ENCODE measurements around the gene NAT10.

The NAT10 gene

GRCh38 chr11:34146411-34146810 is 41.0 kb downstream of the NAT10 start:
- no peak for ATAC-seq
- TF ChIP-seq TCF4 (CRISPR knock-in tag; IDR thresholded peaks at IDR 0.05; ENCODE audit: borderline replicate concordance) (no peak), ZC3H10 (CRISPR knock-in tag; IDR thresholded peaks at IDR 0.05) (no peak), ZFP30 (CRISPR knock-in tag; IDR thresholded peaks at IDR 0.05) (no peak), TOX (CRISPR knock-in tag; IDR thresholded peaks at IDR 0.05; ENCODE audit: borderline replicate concordance) (no peak), CREB5 (CRISPR knock-in tag; IDR thresholded peaks at IDR 0.05; ENCODE audit: low read depth) (no peak), CSRNP3 (CRISPR knock-in tag; IDR thresholded peaks at IDR 0.05) (no peak), GLIS3 (CRISPR knock-in tag; IDR thresholded peaks at IDR 0.05) (no peak), POU6F1 (CRISPR knock-in tag; IDR thresholded peaks at IDR 0.05; ENCODE audit: borderline replicate concordance, low read depth) (no peak), BACH2 (CRISPR knock-in tag; IDR thresholded peaks at IDR 0.05; ENCODE audit: borderline replicate concordance) (no peak), ARNTL (CRISPR knock-in tag; IDR thresholded peaks at IDR 0.05; ENCODE audit: borderline replicate concordance, low read depth) (no peak)

- no peak for TF ChIP-seq CSRNP3 (CRISPR knock-in tag; IDR thresholded peaks at IDR 0.05)
- no peak for TF ChIP-seq PPARA (CRISPR knock-in tag; IDR thresholded peaks at IDR 0.05; ENCODE audit: borderline replicate concordance)
- TF ChIP-seq OSR1 (CRISPR knock-in tag; IDR thresholded peaks at IDR 0.05): no peak
- TF ChIP-seq CSDC2 (CRISPR knock-in tag; IDR thresholded peaks at IDR 0.05): no peak
- TF ChIP-seq ZFP3 (CRISPR knock-in tag; IDR thresholded peaks at IDR 0.05): no peak
- no peak for TF ChIP-seq ISL1 (CRISPR knock-in tag; IDR thresholded peaks at IDR 0.05)
- TF ChIP-seq ZFP30 (CRISPR knock-in tag; IDR thresholded peaks at IDR 0.05): no peak
- no peak for TF ChIP-seq ESRRG (CRISPR knock-in tag; IDR thresholded peaks at IDR 0.05)
- TF ChIP-seq GLIS3 (CRISPR knock-in tag; IDR thresholded peaks at IDR 0.05): no peak
- TF ChIP-seq RARB (CRISPR knock-in tag; IDR thresholded peaks at IDR 0.05): no peak
- no peak for TF ChIP-seq BACH2 (CRISPR knock-in tag; IDR thresholded peaks at IDR 0.05; ENCODE audit: borderline replicate concordance)
- TF ChIP-seq ARNTL (CRISPR knock-in tag; IDR thresholded peaks at IDR 0.05; ENCODE audit: borderline replicate concordance, low read depth): no peak
- TF ChIP-seq ZNF565 (CRISPR knock-in tag; conservative IDR thresholded peaks at IDR 0.05; ENCODE audit: low read depth): no peak
- no peak for TF ChIP-seq ZNF70 (CRISPR knock-in tag; IDR thresholded peaks at IDR 0.05)
- no peak for TF ChIP-seq ZC3H10 (CRISPR knock-in tag; IDR thresholded peaks at IDR 0.05)
- no peak for TF ChIP-seq TOX (CRISPR knock-in tag; IDR thresholded peaks at IDR 0.05; ENCODE audit: borderline replicate concordance)
- no peak for ATAC-seq
Observed at GRCh38 chr11:34146866-34147265, 41.4 kb downstream of the NAT10 start.

- ATAC-seq: no peak
- TF ChIP-seq CREB5 (CRISPR knock-in tag; IDR thresholded peaks at IDR 0.05; ENCODE audit: low read depth) (no peak), GLIS3 (CRISPR knock-in tag; IDR thresholded peaks at IDR 0.05) (no peak), TCF4 (CRISPR knock-in tag; IDR thresholded peaks at IDR 0.05; ENCODE audit: borderline replicate concordance) (no peak), CSRNP3 (CRISPR knock-in tag; IDR thresholded peaks at IDR 0.05) (no peak), ZNF8 (CRISPR knock-in tag; IDR thresholded peaks at IDR 0.05) (no peak), CSDC2 (CRISPR knock-in tag; IDR thresholded peaks at IDR 0.05) (no peak), TSHZ2 (CRISPR knock-in tag; IDR thresholded peaks at IDR 0.05) (no peak), POU6F1 (CRISPR knock-in tag; IDR thresholded peaks at IDR 0.05; ENCODE audit: borderline replicate concordance, low read depth) (no peak)
Observed at GRCh38 chr11:34147581-34147980, 42.2 kb downstream of the NAT10 start.
